ENCODE data around the gene KCNIP1.

The KCNIP1 gene

DNA sequence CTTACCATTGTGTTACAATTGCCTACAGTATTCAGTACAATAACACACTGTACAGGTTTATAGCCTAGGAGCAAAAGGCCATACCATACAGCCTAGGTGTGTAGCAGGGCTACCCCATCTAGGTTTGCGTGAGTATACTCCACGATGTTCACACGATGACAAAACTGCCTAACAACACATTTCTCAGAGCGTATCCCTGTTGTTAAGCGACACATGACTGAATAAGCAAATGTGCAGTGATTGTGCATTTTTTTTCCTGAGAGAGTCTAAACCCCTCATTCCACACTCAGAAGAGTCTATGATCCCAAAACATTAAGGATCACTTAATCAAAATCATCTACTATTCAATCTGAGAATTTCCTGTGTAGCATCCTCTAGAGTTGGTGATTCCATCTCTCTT lies 211.3 kb downstream of the KCNIP1 start:
- no peak for DNase-seq (ENCODE audit: low read depth)

DNA sequence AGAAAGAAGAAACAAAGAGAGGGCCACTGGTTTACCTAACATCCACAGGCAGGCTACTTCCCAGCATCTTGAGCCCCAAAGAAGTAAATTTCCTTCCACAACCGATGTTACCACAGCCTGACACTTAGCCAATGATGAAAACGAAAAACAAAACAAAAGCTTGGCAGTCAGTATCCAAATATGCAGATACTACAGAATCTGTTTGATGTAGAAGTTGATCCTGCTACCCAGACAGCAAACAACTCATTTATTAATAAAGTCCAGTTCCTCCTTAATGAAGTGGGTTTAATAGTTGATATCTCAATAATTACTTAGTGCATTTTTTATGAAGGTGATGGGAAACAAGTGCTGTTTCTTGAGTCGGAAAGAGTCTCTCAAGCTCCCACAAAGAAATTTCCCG lies 212.6 kb downstream of the KCNIP1 start:
- no peak for DNase-seq (ENCODE audit: low read depth)

DNA sequence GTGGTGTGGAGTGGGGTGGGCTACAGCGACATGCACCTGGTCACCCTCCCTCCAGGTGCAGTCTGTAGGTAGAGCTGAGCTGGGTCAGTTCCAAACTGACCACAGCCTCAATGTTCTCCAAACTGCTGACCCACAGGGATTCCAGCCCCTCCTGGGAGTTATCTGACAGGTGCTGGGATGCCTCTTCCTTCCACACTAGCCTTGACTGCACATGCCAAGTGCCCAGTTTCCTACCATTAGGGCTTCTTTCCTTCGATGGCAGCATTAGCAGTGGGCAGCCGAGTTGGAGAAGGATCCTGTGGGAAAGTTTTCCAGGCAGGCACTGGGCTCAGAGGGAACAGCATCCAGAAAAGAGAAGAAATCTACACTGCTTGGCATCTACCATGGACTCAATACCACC lies 215.7 kb downstream of the KCNIP1 start:
- no peak for DNase-seq (ENCODE audit: low read depth)

DNA sequence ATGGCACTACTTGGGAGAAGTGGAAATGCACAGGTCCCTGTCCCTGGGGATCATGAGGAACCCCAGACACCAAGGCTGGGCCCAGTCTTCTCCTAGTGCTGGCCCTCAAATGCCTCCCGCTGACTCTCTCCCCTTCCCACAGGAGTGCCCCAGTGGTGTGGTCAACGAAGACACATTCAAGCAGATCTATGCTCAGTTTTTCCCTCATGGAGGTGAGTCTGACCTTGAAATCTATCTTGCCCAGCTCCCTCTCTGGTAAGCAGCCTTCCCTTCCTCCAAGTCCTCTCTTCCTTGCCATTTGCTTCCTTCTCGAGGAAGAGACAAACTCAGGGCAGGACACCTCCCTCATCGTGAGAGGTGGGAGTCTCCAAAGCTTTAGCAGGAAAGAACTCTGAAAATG lies 216.4 kb downstream of the KCNIP1 start:
- DNase-seq (ENCODE audit: low read depth) = no peak

DNA sequence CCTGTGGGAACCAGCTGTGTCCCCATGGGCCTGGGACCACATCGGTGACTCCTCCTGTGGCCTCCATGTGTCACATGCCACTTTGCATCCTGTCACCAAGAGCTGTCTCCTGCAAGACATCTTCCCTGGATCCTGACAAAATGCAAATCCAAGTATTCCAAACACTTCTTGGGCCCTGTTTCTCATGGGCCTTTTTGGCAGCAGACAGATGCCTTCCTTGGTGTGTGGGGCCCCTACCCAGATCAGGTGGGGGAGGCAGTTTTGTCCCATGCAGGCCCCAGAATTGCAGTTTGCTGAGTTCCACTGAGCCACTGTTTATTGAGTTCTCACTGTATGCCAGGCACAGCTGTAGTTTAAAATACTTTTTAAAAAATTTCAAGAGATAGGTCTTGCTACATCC lies 217.2 kb downstream of the KCNIP1 start:
- DNase-seq (ENCODE audit: low read depth) = no peak

DNA sequence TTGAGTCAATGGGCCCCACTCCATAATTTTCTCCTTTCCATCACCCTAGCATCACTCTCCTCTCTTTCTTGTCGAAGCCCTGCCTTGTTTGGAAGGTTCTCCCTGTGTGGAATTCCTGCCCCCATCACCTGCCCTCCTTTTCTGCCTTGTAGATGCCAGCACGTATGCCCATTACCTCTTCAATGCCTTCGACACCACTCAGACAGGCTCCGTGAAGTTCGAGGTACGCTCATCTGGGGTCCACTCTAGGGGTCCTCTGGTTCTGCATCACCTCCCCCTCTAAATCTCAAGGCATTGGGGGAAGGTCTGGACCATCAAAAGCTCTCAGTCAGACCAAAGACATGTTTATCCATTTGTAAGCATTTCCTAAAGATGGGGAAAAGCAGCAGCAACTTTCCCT lies 217.9 kb downstream of the KCNIP1 start:
- no peak for DNase-seq (ENCODE audit: low read depth)

DNA sequence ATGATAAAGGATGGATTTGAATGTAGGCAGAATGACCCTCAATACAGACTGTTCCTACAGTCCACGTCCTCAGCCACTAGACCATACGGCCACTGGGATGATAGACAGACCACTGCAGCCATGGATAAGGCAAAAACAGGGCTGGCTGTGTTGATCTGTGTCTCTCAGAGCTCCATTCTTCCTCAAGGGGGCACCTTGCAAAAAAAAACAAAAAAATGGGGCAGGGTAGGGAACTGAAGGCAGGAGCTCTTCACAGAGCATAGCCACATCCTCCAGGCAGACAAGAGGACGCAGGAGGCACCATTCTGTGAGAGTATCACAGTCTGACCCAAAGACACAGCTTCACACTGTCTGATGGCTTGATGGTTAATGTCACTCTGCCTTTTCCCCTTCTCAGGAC lies 218.5 kb downstream of the KCNIP1 start:
- no peak for DNase-seq (ENCODE audit: low read depth)

DNA sequence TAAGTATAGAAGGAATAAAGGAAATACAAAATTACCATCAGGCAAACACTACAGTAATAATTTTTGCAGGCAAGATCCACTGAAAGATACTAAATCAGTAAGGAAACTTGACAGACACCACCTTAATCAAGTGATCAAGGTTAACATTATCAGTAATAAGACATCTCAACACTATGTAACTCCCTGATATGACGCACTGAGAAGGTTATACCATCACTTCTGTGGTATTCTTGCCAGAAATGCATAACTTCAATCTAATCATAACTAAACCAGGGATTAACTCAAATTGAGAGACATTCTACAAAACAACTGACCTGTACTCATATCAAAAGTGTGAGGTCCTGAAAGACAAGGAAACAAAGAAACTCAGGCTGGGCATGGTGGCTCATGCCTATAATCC lies 227.2 kb downstream of the KCNIP1 start:
- no peak for DNase-seq (ENCODE audit: low read depth)

DNA sequence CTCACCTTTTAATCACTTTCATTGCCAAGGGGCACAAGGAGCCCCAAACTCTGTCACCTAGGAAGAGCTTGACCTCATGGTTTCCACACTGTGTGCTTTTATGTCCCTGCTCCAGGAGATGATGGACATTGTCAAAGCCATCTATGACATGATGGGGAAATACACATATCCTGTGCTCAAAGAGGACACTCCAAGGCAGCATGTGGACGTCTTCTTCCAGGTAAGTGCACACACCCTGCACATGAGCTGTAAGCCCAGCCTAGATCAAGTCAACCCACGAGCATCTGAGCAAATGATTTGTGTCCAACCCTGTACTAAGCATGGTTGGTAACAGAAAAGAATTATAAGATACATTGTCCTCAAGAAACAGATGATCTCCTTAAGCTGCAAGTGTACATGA lies 228.9 kb downstream of the KCNIP1 start:
- DNase-seq (ENCODE audit: low read depth) = no peak

DNA sequence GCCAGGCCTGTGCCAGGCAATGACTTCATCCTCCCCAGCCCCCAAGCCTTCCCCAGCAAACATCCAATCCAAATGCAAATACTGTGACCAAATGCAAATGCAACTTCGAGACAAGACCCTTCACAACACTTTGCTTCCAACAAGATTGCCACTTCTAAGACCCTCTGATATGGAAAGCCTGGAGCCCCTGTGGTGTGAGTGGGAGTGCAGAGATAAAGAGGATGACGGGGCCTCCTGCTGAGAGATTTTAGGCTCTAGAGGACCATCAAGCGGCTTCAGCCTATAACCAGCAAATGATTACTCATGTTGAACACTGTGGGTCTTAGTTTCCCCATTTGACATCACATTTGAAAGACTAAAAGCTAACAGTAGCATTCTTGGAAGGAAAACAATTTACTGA lies 233.1 kb downstream of the KCNIP1 start:
- no peak for DNase-seq (ENCODE audit: low read depth)

DNA sequence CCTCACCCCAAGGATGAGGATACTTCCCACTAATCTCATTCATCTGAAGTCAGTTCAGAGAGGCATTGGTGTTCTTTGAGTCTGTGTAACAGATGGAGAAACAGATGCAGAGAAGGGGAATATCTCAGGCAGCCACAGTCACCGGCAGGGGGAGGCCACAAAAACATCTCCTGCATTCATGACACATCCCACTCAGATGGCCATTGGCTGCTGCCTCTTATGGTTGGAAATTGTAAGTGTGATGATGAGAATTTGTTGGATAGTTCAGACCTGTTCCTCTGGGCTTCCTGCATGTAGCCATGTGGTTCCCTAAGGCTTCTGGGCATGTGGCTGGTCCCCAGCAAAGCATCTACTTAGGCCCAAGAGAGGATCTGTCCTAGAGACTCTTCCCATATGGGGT lies 233.8 kb downstream of the KCNIP1 start:
- no peak for DNase-seq (ENCODE audit: low read depth)

DNA sequence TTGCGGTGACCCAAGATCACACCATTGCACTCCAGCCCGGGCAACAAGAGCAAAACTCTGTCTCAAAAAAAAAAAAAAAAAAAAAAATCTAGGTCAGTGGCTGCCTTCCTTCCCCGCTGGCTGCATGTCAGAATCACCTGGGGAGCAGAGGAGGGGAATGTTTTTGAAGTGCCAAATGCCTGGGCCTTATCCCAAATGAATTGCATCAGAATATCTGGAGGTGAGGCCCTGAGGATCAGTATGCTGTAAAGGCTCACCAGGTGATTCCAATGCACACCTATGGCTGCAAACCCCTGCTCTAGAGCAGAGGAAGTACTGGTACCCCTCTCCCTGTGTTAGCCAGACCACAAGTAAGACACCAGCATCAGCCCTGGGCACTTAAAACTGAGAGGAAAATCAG lies 235.0 kb downstream of the KCNIP1 start:
- DNase-seq (ENCODE audit: low read depth) = no peak

DNA sequence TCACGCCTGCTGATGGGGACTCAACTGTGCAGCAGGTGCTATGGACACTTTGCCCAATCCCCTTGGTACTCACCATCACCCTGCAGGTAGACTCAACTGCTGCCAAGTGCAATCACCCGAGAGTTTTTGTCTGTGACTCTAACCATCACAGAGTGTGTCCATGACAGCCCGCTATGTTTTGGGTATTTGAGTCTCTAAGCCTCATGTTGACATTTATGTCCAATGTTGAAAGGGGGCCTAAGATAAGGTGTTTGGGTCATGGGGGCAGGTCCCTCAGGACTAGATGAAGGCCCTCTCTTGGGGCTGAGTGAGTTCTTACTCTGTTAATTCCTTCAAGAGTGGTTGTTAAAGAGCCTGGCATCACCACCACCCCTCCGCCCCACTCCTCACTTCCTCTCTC lies 235.6 kb downstream of the KCNIP1 start:
- no peak for DNase-seq (ENCODE audit: low read depth)

DNA sequence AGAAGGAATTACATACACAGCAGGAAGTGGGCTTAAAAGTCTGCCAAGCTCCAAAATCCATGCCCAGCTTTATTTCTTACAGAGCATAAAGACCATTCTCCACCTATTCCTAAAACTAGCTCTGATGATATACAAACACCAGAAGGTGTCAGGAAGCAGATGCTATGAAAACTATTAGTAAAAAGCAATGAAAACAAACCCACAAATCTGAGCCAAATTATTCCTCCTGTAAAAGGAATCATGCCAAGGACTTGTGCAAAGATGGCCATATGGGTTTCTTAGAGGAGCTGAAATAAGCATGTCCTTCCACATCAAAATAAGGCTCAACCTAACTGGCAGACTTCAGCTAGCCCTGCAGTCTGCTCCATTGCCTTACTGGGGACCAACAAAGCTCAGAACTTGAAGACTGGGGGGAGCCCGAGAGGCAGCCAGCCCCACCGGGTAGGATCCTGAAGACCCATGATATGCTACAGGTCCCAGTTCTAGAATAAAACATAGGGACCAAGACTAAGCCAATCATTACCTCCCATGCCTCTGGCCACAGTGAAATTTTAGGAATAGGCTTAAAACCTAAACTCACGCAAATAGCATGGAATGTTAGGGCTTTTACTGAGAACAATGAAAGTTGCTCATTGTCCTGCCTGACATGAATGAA lies 236.9 kb downstream of the KCNIP1 start:
- no peak for DNase-seq (ENCODE audit: low read depth)

DNA sequence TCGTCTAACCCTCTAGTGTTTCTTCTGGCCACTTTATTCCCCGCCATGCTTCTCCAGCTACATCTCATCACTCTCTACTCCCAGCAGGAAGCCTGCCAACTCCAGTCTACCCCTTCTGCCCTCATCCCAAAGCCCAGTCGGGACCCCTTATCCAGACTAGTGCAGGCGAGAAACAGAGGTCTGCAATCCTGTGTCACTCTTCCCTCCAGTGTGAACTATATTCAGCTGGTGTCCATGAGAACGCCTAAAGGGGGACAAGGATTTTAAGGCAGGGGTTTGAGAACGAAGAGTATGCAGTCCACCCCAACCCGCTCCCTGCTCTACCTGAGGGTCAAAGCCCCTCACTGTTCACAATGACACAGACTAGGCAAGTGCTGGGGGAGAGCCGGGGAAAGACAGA lies 238.0 kb downstream of the KCNIP1 start:
- no peak for DNase-seq (ENCODE audit: low read depth)

DNA sequence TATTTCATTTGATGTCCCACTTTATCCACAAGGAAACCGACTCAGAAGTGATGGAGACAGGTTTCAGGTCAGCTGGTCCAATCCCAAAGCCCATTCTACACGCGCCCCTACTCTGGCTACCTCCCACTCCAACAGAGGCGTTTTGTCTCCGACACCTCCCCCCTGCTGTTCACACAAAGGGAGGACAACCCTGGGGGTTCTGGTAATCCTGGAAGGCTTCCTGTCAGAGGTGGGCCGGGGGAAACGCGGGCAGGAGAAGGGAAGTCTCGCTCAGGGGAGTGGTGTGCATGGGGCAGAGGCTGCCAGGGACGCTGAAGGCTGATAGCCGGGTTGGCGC lies 240.0 kb downstream of the KCNIP1 start:
- no peak for DNase-seq (ENCODE audit: low read depth)

DNA sequence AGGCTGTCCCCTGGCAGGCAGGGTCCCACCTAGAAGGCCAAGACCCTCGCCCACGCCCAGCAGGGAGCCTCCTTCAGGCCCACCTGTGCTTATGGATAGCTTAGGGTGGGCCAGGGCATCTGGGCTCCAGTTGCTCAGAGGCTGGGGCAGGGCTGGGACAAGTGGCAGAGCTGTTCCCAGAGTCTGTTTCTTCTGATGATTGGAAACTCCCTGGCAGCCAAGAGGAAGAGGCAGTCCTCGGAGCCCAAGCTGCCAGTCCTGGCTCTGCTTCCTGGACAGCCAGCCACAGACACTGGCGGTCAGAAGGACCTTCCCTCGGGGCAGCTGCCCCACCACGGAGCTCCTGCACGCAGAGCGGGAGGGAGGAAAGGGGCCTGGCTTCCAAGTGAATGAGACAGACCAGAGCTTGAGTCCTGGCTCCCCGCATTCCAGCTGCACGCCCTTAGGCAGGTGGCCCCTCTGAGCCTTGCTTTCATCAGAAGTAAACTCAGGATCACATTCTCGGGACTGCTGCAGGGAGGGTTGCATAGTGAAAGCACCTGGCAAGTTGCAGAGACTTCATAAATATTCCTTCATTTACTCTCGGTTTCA lies 241.8 kb downstream of the KCNIP1 start:
- no peak for DNase-seq (ENCODE audit: low read depth)

DNA sequence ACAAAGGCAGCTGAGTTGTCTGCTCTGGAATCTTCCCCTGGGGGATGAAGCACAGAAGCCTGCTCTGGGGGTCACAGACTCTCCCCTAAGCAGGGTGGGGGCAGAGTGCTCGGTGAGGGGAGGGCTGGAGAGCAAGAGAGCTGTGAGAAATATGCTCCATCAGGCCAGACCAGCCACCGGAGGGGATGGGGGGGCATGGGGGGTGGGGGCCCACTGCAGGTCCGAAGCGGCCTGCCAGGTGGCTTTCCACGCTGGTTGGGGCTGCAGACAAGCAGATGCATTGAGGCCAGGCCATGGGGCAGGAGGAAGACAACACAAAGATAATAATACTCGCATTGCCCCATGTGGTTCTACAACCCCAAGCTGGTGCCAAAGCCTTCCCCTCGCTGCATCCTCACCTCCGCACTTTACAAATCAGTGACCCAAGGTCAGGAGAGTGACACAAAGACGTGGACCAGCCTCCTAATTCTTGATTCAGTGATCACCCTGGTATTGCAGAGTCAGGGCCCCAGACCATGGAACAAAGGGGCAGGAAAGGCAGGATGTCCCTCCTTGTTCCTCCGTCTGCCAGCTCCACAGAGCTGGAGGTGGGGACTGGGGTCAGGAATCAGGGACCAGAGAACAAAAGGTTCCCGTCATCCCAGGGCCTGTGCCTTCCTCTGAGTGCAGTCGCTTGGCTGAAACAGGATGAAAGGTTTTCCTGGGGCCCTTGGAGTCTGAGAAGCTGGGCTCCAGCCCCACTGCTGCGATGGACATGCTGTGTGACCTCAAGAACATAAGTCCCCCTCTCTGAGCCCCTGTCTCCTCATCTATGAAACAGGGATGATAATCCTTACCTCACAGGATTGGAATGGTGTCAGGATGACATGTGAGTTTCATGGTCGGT lies 242.5 kb downstream of the KCNIP1 start:
- no peak for DNase-seq (ENCODE audit: low read depth)

DNA sequence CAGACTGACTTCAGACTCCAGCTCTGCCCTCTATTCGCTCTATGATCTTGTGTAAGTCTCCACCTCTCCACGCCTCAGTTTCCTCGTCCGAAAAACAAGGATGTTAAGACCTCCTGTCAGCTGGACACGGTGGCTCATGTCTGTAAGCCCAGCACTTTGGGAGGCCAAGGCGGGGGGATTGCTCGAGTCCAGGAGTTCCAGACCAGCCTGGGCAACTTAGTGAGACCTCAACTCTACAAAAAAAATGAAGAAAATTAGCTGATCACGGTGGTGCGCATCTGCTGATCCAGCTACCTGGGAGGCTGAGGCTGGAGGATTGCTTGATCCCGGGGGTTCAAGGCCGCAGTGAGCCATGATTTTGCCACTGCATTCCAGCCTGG lies 243.1 kb downstream of the KCNIP1 start:
- no peak for DNase-seq (ENCODE audit: low read depth)

DNA sequence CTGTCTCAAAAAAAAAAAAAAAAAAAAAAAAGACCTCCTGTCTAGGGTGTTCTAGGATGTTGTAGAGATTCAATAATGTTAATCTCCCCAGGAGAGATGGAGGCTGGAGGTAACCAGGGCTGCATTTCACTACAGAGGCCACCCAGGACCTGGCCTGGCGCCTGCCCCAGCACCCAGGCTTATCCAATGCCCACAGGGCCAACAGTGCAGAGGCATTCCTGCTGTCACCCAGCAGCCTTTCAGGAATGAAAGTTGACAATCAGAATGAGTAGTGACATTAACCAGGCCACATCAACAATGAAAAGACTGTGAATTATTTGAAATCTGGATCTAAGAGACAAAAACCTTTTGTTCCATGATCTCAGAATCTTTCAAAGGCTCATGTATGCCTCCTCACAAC lies 243.5 kb downstream of the KCNIP1 start:
- DNase-seq (ENCODE audit: low read depth) = no peak

DNA sequence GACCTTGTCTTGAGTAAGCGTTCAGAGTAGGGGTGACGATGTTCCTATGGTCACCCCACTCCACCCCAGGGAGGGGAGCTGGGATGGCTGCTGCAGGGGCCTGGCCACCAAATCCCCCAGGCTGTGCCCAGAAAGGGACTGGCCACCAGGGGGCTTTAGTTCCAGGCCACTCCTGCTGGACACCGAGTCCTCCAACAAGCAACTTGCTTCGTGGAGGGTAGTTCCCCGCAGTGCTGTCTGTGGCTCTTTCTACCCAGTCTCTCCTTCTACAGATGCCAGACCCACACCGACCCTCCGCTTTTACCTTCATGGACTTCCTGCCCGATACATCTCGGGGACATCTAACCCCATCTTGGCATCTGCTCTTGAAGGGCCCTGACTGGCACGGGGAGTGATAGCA lies 244.0 kb downstream of the KCNIP1 start:
- no peak for DNase-seq (ENCODE audit: low read depth)

DNA sequence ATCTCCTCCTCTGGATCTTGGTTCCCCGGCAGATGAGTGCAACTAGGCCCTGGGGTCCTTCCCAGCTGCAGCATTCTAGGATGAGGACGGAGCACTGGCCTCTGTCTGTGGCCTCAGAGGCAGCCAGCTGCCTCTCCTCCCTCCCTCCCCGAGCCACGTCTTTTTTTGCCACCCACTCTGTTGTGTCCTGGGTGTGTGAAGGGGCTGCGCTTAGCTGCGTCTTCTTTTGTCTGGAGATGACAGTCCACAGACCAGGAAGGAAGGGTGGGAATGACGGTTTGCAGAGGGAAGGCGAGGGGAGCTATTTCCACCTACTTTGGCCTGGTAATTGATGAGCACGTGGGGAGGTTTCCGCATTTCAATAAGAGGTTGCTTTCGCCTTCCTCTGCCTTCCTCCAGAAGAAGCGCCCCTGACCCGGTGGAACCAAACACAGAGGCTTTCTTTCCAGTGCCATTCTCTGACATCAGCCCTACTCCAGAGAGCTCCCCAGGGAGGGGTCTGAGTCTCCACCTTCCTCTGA lies 245.2 kb downstream of the KCNIP1 start:
- no peak for DNase-seq (ENCODE audit: low read depth)

DNA sequence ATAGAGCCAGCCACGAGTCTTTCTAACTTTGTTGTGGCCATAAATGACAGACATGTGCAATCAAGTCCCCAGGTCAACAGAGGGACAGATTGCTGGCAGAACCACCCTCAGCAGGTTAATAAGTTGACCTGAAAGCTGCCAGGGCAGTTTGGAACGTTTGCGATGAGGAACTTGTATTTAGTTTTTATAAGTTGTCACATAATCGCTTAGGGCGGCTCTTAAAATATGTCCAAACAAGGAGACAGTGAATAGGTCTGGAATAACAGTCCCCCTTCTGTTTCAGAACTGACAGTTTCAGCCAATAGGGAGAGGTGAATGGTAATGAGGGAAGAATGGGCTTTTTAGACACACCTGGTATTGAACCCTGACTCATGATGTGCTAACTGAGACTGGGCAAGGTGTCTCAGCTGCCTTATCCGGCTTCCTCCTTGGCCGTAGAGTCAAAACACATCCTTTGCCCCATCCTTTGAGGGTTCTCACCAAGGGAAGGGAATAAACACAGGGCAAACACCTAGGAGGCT lies 246.2 kb downstream of the KCNIP1 start:
- no peak for DNase-seq (ENCODE audit: low read depth)
